ENCODE data around the gene FBXW7.

The FBXW7 gene

GRCh38 chr4:152424396-152424795 lies 111.5 kb downstream of the FBXW7 start:
- no peak for DNase-seq (ENCODE audit: low read depth, low spot score)
- in situ Hi-C loops (cut with HindIII; ENCODE audit: low sequenced_read_pairs), result no loop called here
- no peak for TF ChIP-seq CTCF (IDR thresholded peaks at IDR 0.05; ENCODE audit: low read depth, low read length)
- H3K4me3 ChIP-seq (ENCODE audit: low read depth, low read length), result no peak overlapping the region

- no peak for TF ChIP-seq CTCF (IDR thresholded peaks at IDR 0.05; ENCODE audit: low read depth, low read length)
- H3K4me3 ChIP-seq (ENCODE audit: low read depth, low read length), result no peak overlapping the region
- no peak for DNase-seq (ENCODE audit: low read depth, low spot score)
- in situ Hi-C loops (cut with HindIII; ENCODE audit: low sequenced_read_pairs), result no loop called here
These were observed 113.0 kb downstream of the FBXW7 start for GRCh38 chr4:152422817-152423320.

DNA sequence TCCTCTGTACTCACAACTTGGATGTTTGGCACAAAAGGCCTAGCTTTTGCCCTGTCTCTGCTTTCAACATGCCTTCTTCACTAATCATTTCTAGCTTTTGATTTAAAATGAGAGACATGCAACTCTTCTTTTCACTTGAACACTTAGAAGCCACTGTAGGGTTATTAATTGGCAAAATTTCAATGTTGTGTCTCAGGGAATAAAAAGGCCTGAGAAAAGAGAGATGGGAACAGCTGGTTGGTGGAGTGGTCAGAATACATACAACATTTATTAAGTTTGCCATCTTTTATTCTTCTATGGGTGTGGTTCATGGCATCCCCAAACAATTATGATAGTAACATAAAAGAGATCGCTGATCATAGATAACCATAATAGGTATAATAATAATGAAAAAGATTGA lies 114.3 kb downstream of the FBXW7 start:
- no peak overlapping the region for H3K4me3 ChIP-seq (ENCODE audit: low read depth, low read length)
- TF ChIP-seq CTCF (IDR thresholded peaks at IDR 0.05; ENCODE audit: low read depth, low read length), result no peak
- in situ Hi-C loops (cut with HindIII; ENCODE audit: low sequenced_read_pairs), result no loop called here
- no peak for DNase-seq (ENCODE audit: low read depth, low spot score)

DNA sequence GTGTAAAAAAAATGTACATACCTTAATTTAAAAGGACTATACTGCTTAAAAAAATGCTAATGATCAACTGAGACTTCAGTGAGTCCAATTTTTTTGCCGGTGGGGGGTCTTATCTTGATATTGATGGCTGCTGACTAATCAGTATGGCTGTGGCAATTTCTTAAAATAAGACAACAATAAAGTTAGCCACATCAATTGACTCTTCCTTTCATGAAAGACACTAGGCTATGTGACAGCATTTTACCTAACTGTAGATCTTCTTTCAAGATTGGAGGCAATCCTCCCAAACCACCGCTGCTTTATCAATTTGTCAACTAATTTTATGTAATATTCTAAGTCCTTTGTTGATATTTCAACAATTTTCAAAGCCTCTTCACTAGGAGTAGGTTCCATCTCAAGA lies 116.1 kb downstream of the FBXW7 start:
- H3K4me3 ChIP-seq (ENCODE audit: low read depth, low read length), result no peak overlapping the region
- no peak for DNase-seq (ENCODE audit: low read depth, low spot score)
- in situ Hi-C loops (cut with HindIII; ENCODE audit: low sequenced_read_pairs), result no loop called here
- no peak for TF ChIP-seq CTCF (IDR thresholded peaks at IDR 0.05; ENCODE audit: low read depth, low read length)

DNA sequence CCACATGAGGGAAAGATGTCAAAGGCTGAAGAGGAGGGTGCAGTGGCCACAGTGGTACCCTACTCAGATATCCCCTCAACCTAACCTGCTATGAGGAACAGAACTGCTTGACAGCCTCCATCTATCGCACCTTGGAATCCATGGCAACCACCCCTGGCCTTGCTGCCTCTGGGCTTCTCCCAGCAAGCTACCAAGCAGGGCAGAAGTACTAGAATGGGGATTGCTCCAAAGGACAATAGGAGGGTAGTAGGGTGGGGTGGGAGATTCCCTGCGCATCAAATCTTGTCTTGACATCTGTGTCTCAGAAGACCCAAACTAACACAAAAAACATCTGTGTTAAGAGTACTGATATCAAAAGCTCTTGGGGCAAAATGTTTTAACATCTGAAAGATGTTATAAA lies 118.2 kb downstream of the FBXW7 start:
- no peak for TF ChIP-seq CTCF (IDR thresholded peaks at IDR 0.05; ENCODE audit: low read depth, low read length)
- no peak for DNase-seq (ENCODE audit: low read depth, low spot score)
- no peak overlapping the region for H3K4me3 ChIP-seq (ENCODE audit: low read depth, low read length)
- in situ Hi-C loops (cut with HindIII; ENCODE audit: low sequenced_read_pairs), result no loop called here

- no peak for TF ChIP-seq CTCF (IDR thresholded peaks at IDR 0.05; ENCODE audit: low read depth, low read length)
- in situ Hi-C loops (cut with HindIII; ENCODE audit: low sequenced_read_pairs), result no loop called here
- H3K4me3 ChIP-seq (ENCODE audit: low read depth, low read length), result no peak overlapping the region
- peak; percentile 45 for DNase-seq (ENCODE audit: low read depth, low spot score)
These were observed 119.9 kb downstream of the FBXW7 start for GRCh38 chr4:152415980-152416379.

All from astrocyte of the spinal cord (primary cell).